SH-SY5Y (cell line): ENCODE data around the gene MTF1.

Experiments used
- GATA2 ChIP-seq: IDR thresholded peaks from 2 replicates; pipeline ENCODE4 v1.6.1; 2011; ENCODE audit warnings: mild to moderate bottlenecking, low read depth, low read length
- GATA3 ChIP-seq: IDR thresholded peaks from 2 replicates; pipeline ENCODE4 v1.6.1; 2011; ENCODE audit warnings: low read depth, mild to moderate bottlenecking, low read length, moderate library complexity

DNA sequence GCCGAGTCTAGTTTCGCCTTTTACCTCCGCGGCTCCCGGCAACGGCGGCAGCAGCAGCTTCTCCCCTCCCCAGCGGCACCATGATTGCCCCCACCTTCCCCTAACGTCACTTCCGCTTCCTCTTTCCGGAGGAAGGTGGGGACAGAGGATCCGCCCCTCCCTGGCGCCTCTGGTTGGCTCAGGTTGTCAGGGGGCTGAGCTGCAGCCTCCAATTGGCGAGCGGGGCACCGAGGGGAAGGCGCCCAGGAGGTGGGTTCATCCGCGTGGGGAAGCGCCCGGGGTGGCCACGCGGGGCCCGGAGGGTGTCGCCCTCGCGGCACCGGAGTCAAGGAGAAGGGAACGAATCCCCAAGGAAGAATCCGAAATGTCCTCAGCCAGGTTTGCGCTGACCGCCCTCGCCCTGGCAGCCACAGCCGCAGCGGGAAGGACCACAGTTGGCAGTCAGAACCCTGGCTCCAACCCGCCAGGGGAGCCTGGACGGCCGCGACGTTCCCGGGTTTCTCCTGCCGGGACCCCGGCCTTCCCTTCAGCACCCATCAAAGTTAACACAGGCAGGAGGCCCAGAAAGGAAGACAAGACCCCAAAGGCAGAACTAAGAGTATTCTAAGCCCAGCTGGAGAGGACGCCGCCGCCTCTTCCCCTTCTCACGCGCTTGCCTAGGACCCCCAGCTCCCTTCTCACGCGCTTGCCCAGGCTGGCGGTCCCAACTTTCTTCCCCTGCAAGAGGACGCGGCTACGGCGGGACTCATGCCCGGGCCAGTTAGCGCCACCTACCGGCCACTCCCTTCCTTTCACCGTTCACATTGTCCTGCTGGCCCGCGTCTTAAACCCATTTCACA, at the start of gene MTF1:
- TF ChIP-seq GATA2: no peak
- TF ChIP-seq GATA3: no peak
